GM18508 (cell line): ENCODE results near the gene HHIP.

Experiments used
- ATAC-seq: cut with Tn5 transposase; IDR thresholded peaks from one replicate; pipeline ENCODE4 v1.9.1; 2021; ENCODE audit warnings: moderate number of reproducible peaks; ENCODE audit not compliant: insufficient read depth, unreplicated experiment

The HHIP gene

DNA sequence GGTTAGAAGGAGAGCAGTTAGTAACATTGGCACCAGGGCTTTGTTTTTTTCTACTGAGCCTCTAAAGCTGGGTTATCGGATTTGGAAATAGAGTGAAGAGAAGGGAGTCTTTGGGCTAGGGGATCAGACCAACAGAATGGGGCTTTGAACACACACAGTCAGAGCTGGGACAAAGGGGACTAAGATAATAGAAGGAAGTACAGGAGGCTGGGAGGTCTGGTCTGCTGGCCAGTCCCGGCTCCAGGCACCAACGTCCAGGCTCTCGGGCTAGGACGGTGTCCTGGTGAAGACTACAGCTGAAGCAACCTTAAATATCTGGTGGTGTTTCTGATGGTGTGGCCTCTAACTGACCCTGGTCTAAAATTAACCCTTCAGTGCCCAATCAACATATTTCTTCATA lies 57.5 kb downstream of the HHIP start:
- ATAC-seq, result no peak

- no peak for ATAC-seq
Observed at GRCh38 chr4:144705601-144706590, 59.9 kb downstream of the HHIP start.

GRCh38 chr4:144709159-144709558 lies 63.2 kb downstream of the HHIP start:
- ATAC-seq, result no peak

- no peak for ATAC-seq
Observed at GRCh38 chr4:144709793-144710525, 64.0 kb downstream of the HHIP start.

GRCh38 chr4:144710526-144710912 lies 64.6 kb downstream of the HHIP start:
- ATAC-seq, result no peak

DNA sequence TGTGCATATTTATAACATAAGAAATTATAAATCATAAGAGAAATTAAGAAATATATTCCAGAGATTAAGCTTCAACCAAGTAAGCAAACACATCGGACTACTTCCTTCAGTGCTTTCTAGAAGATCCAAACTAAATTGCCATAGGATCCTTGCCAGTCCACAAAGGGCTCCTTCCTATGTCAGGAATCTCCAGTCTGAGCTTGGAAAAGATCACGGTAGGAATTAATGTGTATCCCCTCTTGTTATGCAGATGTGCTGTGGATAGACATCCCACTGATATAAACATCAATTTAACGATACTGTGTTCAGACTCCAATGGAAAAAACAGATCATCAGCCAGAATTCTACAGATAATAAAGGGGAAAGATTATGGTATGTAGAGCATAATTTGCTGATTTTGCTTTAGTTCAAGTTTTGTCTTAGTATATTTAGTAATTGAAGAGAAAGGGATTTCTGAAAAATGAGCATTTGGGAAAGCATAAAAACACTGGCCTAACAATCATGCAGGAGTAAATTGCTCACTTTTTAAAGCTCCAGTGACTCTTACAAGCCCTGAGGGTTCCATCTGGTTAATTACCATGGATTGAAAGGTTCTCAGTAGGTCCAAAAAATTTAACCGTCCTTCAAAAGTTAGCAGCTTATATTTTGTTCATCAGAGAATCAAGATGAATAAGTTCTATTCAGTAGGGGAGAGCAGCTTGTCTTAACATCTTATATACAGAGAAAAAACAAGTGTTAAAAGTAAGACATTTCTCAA lies 65.9 kb downstream of the HHIP start:
- ATAC-seq, result no peak

DNA sequence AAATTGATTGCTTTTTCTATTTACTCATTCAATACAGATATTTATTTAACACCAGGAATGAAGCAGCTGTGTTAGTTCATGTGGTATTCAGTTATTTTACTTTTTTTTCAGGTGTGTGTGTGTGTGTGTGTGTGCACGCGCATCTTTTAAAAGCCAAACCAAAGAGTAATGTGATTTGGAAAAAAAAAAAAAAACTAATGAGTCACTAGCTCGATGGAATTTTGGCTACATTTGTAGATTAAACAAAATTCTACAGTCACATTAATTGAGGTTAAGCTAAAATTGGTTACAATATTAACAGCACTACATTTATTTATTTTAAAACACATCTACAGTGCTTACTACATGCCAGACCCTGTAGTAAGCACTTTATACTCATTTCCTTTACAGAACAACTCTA lies 66.8 kb downstream of the HHIP start:
- ATAC-seq, result no peak

DNA sequence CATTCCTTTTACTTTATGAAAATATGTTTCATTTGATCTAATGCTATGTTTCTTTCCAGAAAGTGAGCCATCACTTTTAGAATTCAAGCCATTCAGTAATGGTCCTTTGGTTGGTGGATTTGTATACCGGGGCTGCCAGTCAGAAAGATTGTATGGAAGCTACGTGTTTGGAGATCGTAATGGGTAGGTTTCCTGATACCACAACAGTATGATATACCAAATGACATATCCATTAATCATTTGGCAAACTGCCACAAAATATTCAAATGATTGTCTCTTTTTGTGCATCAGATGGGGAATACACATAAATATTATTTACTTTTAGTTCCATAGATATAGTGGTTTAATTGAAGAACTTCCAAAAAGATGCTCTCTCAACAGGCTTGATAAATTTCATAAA lies 68.2 kb downstream of the HHIP start:
- no peak for ATAC-seq

GRCh38 chr4:144715230-144715629 lies 69.3 kb downstream of the HHIP start:
- peak; percentile 71 for ATAC-seq

DNA sequence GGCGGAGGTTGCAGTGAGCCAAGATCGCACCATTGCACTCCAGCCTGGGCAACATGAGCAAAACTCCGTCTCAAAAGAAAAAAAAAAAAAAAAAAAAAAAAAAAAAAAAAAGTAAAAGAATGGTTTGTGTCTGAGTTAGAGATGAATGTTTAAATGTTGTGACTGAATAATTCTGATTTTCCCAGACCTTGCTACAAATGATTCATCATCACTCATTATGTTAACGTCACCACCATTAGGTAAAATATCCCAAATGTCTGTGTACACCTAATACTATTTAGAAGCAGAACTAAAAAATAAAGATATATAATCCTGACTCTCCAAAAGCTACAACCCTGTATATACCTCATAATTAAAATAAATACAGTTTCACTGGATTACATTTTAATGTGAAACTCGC lies 70.8 kb downstream of the HHIP start:
- ATAC-seq, result no peak

GRCh38 chr4:144718958-144719512 lies 73.1 kb downstream of the HHIP start:
- ATAC-seq, result no peak

DNA sequence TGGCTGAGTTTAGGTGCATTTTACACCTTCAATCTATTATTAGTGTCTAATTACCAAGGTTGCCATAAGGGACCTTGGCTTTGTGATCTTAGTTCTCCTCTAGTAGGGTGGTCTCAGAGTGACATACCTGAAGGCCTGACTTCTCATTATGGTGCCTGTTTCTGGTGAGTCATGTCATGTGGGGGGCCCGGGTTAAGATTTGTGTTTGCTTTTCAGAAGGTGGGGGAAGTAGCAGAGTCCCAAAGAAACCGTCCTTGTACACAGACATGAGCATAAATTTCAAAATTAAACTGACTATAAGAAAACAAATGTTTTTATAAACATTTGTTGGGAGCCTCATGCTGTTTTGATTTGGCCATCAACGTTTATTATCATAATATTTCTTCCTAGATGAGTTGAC lies 74.5 kb downstream of the HHIP start:
- ATAC-seq, result no peak

GRCh38 chr4:144721994-144722393 lies 76.0 kb downstream of the HHIP start:
- ATAC-seq, result no peak

- no peak for ATAC-seq
Observed at GRCh38 chr4:144723471-144723870, 77.5 kb downstream of the HHIP start.

DNA sequence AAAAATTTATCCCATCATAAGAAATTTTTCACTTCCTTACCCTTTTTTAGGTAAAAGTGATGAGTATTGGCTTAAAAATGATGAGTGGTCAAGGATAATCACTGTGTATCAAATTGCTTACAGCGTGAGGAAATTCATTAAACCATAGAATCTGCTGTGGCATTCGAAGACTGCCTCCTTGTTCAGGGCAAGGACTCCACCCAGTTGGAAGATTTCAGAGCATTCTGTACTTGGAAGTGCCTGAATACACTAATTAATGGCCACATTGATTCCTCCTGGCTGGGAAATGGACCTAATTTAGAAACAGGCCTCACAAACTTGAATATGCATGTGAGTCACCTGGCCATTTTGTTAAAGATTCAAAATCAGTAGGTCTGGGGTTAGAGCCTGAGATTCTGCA lies 83.2 kb downstream of the HHIP start:
- ATAC-seq, result no peak

DNA sequence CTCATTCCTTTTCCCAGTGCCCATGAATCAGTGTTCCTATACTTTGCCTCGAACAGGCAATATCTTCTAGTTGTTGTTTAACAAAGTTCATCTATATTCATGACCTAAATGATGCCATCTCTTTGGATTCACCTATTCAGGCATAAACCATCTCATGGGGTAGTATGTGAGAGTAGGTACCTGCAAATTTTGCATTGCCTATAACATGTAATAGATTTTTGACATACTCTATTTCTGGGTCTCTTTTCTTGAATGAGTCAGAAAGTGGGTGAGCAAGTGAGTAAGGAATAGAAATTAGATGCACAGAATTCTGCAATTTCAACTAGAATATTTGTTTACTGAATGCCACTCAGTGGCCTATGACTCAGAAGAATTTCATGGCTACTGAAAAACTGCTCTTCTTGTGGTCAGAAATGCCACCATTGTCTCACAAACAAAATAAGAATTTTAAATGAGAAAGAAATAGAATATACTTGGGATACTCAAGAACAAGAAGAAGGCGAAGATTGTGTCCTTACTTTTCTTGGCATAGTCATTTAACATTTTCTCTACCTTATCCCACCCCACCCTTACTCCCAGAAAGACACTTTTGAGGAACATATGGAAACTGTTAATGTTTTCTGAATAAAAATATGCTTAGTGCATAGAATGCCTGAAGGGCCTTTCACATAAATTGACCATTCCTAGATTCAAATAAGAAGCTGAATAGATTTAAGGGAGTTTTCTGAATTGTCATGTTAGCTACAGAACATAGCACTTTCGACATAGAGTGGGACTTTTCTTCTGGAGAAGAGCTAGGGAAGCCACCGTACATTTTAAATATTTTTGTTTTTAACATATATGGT lies 86.8 kb downstream of the HHIP start:
- ATAC-seq, result no peak

- no peak for ATAC-seq
Observed at GRCh38 chr4:144733566-144733965, 87.6 kb downstream of the HHIP start.

DNA sequence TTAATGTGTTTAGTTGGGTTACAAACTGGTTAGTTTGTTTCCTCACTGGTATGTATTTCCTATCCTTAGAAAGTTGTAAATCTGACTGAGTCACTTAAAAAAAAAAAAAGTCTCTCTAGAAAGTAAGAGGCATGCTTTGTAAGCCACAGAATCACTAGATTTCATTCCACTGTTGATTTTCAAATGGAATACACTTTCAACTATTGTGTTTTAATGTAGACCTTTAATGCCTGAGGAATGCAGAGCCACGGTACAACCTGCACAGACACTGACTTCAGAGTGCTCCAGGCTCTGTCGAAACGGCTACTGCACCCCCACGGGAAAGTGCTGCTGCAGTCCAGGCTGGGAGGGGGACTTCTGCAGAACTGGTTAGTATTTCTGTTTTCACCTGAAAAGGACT lies 88.6 kb downstream of the HHIP start:
- ATAC-seq, result no peak

- ATAC-seq, result no peak
Observed at GRCh38 chr4:144738649-144739048, 92.7 kb downstream of the HHIP start.
